NCI-H345 (cell line): ENCODE data around the gene BTBD16.

Experiments
- DNase-seq: peaks from one replicate; lab custom pipeline; 2025; lab: John Stamatoyannopoulos, UW

The BTBD16 gene

GRCh38 chr10:122273966-122274545, 3.0 kb downstream of the BTBD16 start:
- DNase-seq = no peak

GRCh38 chr10:122276611-122277208, 5.6 kb downstream of the BTBD16 start:
- DNase-seq = no peak

DNA sequence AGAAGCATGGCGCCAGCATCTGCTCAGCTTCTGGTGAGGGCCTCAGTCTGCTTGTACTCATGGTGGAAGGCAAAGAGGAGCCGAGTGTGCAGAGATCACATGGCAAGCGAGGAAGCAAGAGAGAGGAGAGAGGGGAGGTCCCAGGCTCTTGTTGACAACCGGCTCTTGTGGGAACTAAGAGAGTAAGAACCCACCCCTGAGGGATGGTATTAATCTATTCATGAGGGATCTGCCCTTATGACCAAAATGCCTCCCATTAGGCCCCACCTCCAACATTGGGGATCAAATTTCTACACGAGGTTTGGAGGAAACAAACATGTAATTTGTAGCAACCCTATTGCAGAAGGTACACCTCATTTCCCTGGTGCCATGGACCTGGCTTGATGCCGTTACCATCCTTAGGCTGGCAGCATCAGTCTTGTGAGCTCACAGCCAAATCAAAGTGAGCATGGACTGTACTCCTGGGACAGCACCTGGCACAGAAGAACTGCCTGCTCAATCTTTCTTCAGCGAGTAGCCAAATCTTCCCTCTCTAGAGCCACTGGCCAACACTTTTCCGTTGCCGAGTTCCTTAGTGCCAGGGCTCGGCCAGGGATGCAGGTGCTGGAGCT, 6.5 kb downstream of the BTBD16 start:
- DNase-seq = no peak

- peak; percentile 1 for DNase-seq
Observed at GRCh38 chr10:122279725-122280141, 8.6 kb downstream of the BTBD16 start.

- DNase-seq = no peak
Observed at GRCh38 chr10:122280156-122280555, 9.1 kb downstream of the BTBD16 start.

DNA sequence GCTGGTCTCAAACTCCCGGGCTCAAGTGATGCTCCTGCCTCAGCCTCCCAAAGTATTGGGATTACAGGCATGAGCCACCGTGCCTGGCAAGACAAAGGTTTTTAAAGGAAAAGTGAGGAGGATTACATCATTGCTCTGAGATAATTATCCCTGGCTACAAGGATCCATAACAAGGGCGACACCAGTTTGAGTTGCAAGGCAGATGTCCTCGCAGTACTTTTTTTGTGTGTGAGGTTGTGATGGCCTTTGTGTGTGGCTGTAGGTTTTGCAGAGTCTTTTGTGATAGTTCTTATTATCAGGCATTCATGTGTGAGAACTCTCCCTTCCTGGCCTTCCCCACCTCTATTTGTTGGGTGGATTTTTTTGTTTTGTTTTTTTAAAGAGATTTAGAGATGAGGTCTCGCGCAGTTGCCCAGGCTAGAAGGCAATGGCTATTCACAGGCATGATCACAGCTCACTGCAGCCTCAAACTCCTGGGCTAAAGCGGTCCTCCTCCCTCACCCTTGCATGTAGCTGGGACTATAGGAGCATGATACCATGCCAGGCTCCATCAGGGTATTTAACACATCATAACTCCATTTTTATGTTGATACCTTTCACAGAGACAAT, 10.0 kb downstream of the BTBD16 start:
- no peak for DNase-seq

- DNase-seq = no peak
Observed at GRCh38 chr10:122281751-122282150, 10.7 kb downstream of the BTBD16 start.

DNA sequence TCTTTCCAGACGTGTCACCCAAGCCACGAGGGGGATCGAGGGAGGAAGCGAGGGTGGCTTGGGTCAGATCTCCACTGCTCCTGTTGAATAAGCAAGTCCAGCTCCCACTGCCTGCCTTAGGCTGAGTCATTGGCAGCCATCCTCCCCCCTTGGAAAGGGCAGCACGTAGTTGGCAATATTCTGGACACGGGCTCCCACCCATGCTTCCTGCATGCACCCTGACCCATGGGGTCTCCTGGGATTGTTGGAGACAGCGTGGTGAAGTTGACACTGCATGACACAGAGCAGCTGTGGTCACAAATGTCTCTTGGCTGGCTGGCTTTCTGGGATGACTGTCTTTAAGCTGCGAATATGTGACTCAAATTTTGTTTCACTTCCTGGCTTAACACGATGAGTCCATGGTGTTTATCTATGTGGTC, 11.2 kb downstream of the BTBD16 start:
- no peak for DNase-seq

- DNase-seq = no peak
Observed at GRCh38 chr10:122282909-122283308, 11.8 kb downstream of the BTBD16 start.

- DNase-seq = no peak
Observed at GRCh38 chr10:122285506-122286444, 14.7 kb downstream of the BTBD16 start.

- DNase-seq = peak; percentile 8
Observed at GRCh38 chr10:122286867-122287266, 15.8 kb downstream of the BTBD16 start.

DNA sequence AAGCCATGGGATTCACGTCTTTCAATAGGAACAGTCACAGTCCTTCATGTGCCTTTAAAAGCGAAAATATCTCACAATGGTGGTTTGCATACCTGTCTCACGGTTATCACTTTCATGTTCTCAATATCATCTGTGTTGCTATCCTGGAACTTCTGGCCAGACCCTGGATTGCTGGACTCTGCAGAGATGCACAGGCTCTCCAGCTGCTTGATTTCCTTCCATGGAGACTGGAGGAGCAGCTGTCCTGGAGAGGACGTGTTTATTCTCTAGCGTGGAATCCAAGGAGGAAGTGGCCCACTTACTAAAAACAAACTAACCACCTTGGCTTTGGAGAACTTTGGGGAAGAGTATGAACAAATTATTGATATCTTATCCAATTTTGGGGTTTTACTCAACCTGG, 16.5 kb downstream of the BTBD16 start:
- DNase-seq = no peak

DNA sequence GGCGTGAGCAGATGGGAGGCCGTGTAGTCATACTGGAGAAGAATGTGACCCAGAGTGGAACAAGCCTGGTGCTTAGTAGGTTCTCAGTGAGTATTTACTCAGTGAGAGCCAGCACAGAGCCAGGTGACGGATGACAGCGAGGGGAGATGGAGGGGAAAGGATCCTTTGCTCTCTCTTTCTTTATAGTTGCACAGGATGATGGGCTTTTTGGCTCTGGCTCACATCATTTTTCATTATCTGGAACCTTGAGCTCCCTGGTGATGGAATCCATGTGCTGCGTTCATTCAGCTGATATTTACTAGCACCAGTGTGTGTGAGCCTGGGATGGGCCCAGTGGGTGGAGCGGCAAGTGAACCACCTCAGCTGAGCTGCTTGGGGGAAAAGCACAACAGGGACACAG, 17.2 kb downstream of the BTBD16 start:
- no peak for DNase-seq

DNA sequence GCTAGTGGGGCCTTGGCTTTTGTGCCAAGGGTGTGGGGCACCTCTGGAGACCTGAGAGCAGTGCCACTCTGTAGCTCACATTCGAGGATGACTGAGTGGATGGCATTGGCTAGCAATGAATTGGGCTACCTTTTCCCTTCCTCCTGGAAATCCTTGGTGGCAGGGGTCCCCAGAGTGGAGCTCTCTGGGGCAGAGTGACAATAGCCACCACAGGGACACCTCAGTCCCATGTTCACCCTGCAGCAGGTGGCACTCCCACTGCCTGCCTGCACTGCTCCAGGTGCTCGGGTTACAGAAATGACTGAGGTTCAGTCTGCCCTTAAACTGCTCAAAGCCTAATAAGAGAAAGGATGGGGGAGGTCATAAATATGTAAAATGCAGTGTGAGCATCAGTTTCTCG, 17.8 kb downstream of the BTBD16 start:
- no peak for DNase-seq

- no peak for DNase-seq
Observed at GRCh38 chr10:122290334-122290733, 19.2 kb downstream of the BTBD16 start.

DNA sequence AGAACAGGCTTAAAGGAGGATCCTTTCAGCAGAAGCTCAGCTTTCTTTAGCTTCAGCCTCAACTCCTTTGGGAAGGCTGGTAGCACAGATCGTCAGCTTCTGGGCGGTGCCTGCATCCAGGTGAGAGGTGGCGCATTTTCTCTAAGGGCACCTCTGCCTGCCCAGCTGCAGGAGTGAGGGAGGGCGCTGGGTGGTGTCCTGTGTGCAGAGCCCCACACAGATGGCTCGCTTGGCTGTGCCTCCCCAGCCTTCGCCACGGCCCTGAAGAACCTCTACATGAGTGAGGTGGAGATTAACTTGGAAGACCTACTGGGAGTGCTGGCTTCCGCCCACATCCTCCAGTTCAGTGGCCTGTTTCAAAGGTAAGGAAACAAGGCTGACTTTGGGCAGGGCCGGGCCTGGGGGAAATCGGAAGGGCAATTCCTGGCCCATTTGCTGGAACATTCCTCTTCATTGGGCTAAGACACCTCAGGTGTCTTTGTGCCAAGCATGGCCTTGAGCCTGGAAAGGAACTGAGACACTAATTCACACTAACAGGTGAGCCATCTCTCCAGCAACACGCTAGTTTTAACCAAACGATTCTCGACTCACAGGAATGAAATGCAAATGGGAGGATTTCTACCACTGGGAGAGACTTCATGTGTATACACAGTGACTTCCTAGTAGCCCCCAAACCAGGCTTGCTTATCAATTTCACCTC, 19.9 kb downstream of the BTBD16 start:
- no peak for DNase-seq

- no peak for DNase-seq
Observed at GRCh38 chr10:122291739-122292138, 20.6 kb downstream of the BTBD16 start.

DNA sequence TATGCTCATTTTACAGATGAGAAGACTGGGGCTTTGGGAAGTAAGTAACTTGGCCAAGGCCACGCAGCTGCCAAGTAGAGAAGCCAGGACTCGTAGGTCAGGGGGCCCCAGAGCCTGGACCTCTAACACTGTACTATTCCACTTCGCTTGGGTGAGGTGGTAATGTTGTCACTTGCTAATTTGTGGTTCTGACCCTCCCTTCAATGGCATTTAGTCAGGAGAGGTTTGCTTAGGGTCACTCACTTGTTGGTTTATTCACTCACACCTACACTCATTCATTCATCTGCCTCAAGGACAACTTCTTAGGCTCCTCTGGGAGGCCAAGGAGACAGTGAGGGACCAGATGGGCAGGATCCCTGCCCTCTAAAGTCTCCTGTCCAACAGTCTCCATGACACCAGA, 21.3 kb downstream of the BTBD16 start:
- DNase-seq = no peak

DNA sequence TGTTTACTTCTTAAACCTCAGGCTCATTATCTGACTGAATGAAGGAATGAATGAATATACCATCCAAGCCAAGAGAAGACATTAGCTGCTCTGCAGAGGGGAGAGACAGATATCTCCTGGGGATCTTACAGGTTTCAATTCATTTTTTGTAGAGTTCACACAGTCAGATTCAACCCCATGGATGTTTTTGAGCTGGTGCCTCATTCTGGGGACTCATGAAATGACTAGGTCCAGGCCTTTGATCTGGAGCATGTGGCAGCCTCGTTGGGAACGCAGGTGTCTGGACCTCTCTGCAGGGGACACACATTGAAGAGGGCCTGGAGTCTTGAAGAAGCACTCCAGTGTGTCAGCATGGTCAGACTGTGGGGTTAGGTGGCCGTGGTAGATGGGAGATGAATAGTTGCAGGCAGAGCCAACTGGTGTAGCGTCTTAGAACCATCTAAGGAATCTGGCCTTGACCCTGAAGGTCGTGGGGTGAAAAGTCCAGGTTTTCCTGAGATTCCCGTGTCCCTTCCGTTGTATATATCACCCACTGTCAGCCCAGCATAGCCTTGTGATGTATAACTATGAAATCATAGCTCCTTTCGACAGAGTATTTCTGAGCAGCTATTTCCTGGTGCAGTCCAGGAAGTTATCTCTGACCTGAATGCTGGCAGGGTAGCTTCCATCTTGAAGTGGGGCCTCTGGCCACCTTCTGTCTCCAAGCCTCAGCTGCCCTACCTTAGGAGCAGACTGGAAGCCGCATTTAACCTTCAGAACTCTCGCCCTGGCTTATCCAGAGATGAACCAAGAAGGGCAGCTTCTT, 22.3 kb downstream of the BTBD16 start:
- no peak for DNase-seq

DNA sequence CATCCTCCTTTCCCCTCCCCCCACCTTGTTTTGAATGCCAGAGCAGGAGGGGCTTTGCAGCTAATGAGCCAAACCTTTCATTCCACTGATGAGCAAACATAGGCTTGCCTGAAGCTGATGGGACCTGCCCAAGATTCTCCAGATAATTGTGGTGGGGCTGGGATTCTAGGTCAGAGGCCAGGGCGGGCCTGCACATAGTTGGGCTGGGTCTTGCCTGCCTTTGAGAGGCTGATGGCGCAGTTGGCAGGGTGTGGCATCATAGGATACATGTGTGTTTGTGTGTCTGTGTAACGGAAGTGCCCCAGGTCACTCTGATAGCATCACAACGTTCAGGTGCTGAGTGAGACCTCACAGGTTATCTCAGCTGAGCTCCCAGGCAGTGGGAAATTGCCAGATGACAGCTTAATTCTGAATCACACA, 22.9 kb downstream of the BTBD16 start:
- DNase-seq = no peak
